Activated CD8-positive, alpha-beta memory T cell treated with anti-CD3 and anti-CD28 coated beads for 48 hours (primary cell): ENCODE measurements around the gene RBM15B.

Experiments
- DNase-seq, 3 experiments: peaks; one replicate each; pipeline ENCODE4 v3.0.0-alpha.2; 2020; ENCODE audit warnings: low read depth in 2 of 3, low spot score in 2 of 3

RBM15B gene

GRCh38 chr3:51436998-51437639 is 46.0 kb downstream of the RBM15B start:
- DNase-seq: no peak

DNA sequence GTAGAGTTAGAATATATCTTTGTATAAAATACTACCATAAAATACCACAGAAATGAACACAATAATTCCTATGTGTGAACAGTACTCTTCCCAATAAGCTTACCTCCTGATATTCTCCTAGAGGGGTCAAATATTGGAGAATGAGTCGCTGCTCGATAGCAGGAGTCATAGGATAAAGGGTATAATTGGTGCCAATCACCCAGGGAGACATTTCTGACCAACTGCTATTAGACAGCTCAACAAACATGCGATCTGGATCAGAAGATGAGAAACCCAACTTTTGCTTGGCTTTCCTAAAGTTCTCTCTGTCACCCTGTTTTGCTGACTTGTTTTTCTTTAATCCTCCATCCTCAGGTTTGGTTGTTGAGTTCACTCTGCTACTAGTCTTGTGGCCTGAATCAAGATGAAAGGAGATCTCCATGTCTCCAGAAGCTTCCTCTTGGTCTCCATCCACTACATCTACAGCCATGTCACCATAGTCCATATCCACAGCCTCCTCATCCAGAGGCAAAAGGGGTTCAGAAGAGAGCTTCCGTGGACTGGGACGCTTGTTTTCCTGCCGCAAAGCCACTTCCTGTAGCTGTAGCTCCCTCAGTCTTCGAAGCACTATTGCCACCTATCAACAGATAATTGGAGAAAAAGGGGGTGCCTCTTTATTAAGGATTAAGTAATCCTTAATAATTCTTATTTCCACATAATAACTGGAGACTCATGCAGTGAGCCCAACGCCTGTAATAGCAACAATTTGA is 50.4 kb downstream of the RBM15B start:
- DNase-seq: no peak

DNA sequence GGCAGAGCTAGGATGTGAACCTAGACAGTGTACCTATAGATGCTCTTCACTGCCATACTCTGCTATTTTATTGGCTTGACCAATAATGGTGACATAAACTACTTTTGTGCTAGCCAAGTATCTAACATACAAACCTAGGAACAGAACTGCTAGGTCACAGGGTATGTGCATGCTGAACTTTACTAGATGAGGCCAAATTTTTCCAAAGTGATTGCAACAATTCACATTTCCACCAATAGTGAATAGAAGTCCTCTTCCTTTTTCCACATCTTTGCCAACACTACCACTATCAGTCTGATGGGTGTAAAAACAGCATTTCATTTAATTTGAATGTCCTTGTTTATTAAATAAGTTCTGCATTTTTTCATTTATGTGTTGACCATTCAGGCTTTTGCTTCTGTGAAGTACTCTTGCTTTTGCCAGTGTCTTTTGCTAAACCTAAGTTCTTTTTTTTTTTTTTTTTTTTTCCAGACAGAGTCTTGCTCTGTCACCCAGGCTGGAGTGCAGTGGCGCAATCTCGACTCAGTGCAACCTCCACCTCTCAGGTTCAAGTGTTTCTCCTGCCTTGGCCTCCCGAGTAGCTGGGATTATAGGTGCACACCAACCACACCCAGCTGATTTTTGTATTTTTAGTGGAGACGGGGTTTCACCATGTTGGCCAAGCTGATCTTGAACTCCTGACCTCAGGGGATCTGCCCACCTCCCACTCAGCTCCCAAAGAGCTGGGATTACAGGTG is 54.6 kb downstream of the RBM15B start:
- DNase-seq: no peak
